Measurements from ENCODE around the gene PSPC1. TPM values are rescaled to one million over a fixed set of nuclear protein-coding genes. Genes with fewer than 3 reads are reported as not detected.
"Not testable (repeated sequence)": the region's sequence is repeated elsewhere in the genome, so short reads cannot be mapped to it uniquely, and the experiment has no call there.

Gene PSPC1
- total RNA-seq, 2 donors from 2014 or later: 54.2 to 77.9 TPM

GRCh38 chr13:19782049-19782726, 557 bp downstream of the PSPC1 start:
- Mint-ChIP-seq H3K4me1 (peaks cover 4% of the 10 kb centered on the region), H3K27ac (peak overlapping the region; percentile 95), H3K4me3 (peak overlapping the region; percentile 89), H3K36me3 (ENCODE audit: low read depth) (peaks cover 29% of the 10 kb centered on the region), H3K9me3 (no peaks in the 10 kb centered on the region), H3K27me3 (no peaks in the 10 kb centered on the region)
- ATAC-seq (replicated peaks): peak; percentile 53

GRCh38 chr13:19781526-19781925, 1.2 kb downstream of the PSPC1 start:
- H3K9me3 Mint-ChIP-seq: no peaks in the 10 kb centered on the region
- peak overlapping the region; percentile 95 for H3K27ac Mint-ChIP-seq
- peaks cover 3% of the 10 kb centered on the region for H3K4me1 Mint-ChIP-seq
- H3K36me3 Mint-ChIP-seq (ENCODE audit: low read depth): peaks cover 29% of the 10 kb centered on the region
- no peaks in the 10 kb centered on the region for H3K27me3 Mint-ChIP-seq
- H3K4me3 Mint-ChIP-seq: peak overlapping the region; percentile 89
- no peak for ATAC-seq (replicated peaks)

GRCh38 chr13:19780753-19781418, 1.9 kb downstream of the PSPC1 start:
- H3K4me1 Mint-ChIP-seq, H3K9me3 Mint-ChIP-seq, H3K27me3 Mint-ChIP-seq: not testable (repeated sequence)
- ATAC-seq (replicated peaks): peak; percentile 9
- peak overlapping the region; percentile 89 for H3K4me3 Mint-ChIP-seq
- H3K27ac Mint-ChIP-seq: peak overlapping the region; percentile 95
- peaks cover 35% of the 10 kb centered on the region for H3K36me3 Mint-ChIP-seq (ENCODE audit: low read depth)

GRCh38 chr13:19772306-19772705, 10.4 kb downstream of the PSPC1 start:
- no peaks in the 10 kb centered on the region for H3K27me3 Mint-ChIP-seq
- H3K9me3 Mint-ChIP-seq: no peaks in the 10 kb centered on the region
- peaks cover 6% of the 10 kb centered on the region for H3K4me1 Mint-ChIP-seq
- no peak for ATAC-seq (replicated peaks)
- H3K4me3 Mint-ChIP-seq: no peak overlapping the region
- peaks cover 87% of the 10 kb centered on the region for H3K36me3 Mint-ChIP-seq (ENCODE audit: low read depth)
- no peak overlapping the region for H3K27ac Mint-ChIP-seq

GRCh38 chr13:19769854-19770253, 12.9 kb downstream of the PSPC1 start:
- H3K36me3 Mint-ChIP-seq (ENCODE audit: low read depth): peaks cover 91% of the 10 kb centered on the region
- H3K9me3 Mint-ChIP-seq: no peaks in the 10 kb centered on the region
- H3K4me3 Mint-ChIP-seq: no peak overlapping the region
- no peaks in the 10 kb centered on the region for H3K27me3 Mint-ChIP-seq
- peaks cover 6% of the 10 kb centered on the region for H3K4me1 Mint-ChIP-seq
- ATAC-seq (replicated peaks): no peak
- no peak overlapping the region for H3K27ac Mint-ChIP-seq

- no peaks in the 10 kb centered on the region for H3K27me3 Mint-ChIP-seq
- H3K4me3 Mint-ChIP-seq: peak overlapping the region; percentile 32
- H3K9me3 Mint-ChIP-seq: no peaks in the 10 kb centered on the region
- no peak for ATAC-seq (replicated peaks)
- H3K4me1 Mint-ChIP-seq: peaks cover 5% of the 10 kb centered on the region
- no peak overlapping the region for H3K27ac Mint-ChIP-seq
- H3K36me3 Mint-ChIP-seq (ENCODE audit: low read depth): peaks cover 93% of the 10 kb centered on the region
These were observed 14.8 kb downstream of the PSPC1 start for GRCh38 chr13:19767966-19768365.

- Mint-ChIP-seq H3K4me1 (peaks cover 10% of the 10 kb centered on the region), H3K9me3 (no peaks in the 10 kb centered on the region), H3K27me3 (no peaks in the 10 kb centered on the region), H3K36me3 (ENCODE audit: low read depth) (peaks cover 93% of the 10 kb centered on the region), H3K4me3 (no peak overlapping the region), H3K27ac (peak overlapping the region; percentile 43)
- ATAC-seq (replicated peaks): peak; percentile 6
These were observed 16.2 kb downstream of the PSPC1 start for GRCh38 chr13:19766591-19766990.

GRCh38 chr13:19764237-19764636, 18.5 kb downstream of the PSPC1 start:
- Mint-ChIP-seq H3K9me3 (no peaks in the 10 kb centered on the region), H3K4me3 (no peak overlapping the region), H3K4me1 (peaks cover 16% of the 10 kb centered on the region), H3K36me3 (ENCODE audit: low read depth) (peaks cover 93% of the 10 kb centered on the region), H3K27me3 (no peaks in the 10 kb centered on the region), H3K27ac (no peak overlapping the region)
- peak; percentile 18 for ATAC-seq (replicated peaks)

GRCh38 chr13:19763618-19764017, 19.1 kb downstream of the PSPC1 start:
- no peak for ATAC-seq (replicated peaks)
- Mint-ChIP-seq H3K9me3 (no peaks in the 10 kb centered on the region), H3K36me3 (ENCODE audit: low read depth) (peaks cover 93% of the 10 kb centered on the region), H3K4me1 (peaks cover 16% of the 10 kb centered on the region), H3K27ac (peak overlapping the region; percentile 12), H3K27me3 (no peaks in the 10 kb centered on the region), H3K4me3 (peak overlapping the region; percentile 37)

GRCh38 chr13:19759669-19760068, 23.1 kb downstream of the PSPC1 start:
- ATAC-seq (replicated peaks): peak; percentile 71
- H3K27ac Mint-ChIP-seq: peak overlapping the region; percentile 17
- peaks cover 99% of the 10 kb centered on the region for H3K36me3 Mint-ChIP-seq (ENCODE audit: low read depth)
- H3K4me3 Mint-ChIP-seq: no peak overlapping the region
- peaks cover 16% of the 10 kb centered on the region for H3K4me1 Mint-ChIP-seq
- H3K9me3 Mint-ChIP-seq: no peaks in the 10 kb centered on the region
- no peaks in the 10 kb centered on the region for H3K27me3 Mint-ChIP-seq

GRCh38 chr13:19742643-19743042, 40.1 kb downstream of the PSPC1 start:
- no peaks in the 10 kb centered on the region for H3K9me3 Mint-ChIP-seq
- peaks cover 83% of the 10 kb centered on the region for H3K36me3 Mint-ChIP-seq (ENCODE audit: low read depth)
- H3K4me1 Mint-ChIP-seq: no peaks in the 10 kb centered on the region
- ATAC-seq (replicated peaks): no peak
- H3K27ac Mint-ChIP-seq: no peak overlapping the region
- H3K27me3 Mint-ChIP-seq: no peaks in the 10 kb centered on the region
- no peak overlapping the region for H3K4me3 Mint-ChIP-seq

GRCh38 chr13:19737844-19738557, 44.7 kb downstream of the PSPC1 start:
- no peaks in the 10 kb centered on the region for H3K9me3 Mint-ChIP-seq
- H3K27me3 Mint-ChIP-seq: no peaks in the 10 kb centered on the region
- no peak overlapping the region for H3K4me3 Mint-ChIP-seq
- ATAC-seq (replicated peaks): no peak
- H3K4me1 Mint-ChIP-seq: no peaks in the 10 kb centered on the region
- H3K27ac Mint-ChIP-seq: no peak overlapping the region
- H3K36me3 Mint-ChIP-seq (ENCODE audit: low read depth): peaks cover 95% of the 10 kb centered on the region

GRCh38 chr13:19726611-19727010, 56.1 kb downstream of the PSPC1 start:
- no peak overlapping the region for H3K27ac Mint-ChIP-seq
- H3K36me3 Mint-ChIP-seq (ENCODE audit: low read depth): peaks cover 95% of the 10 kb centered on the region
- ATAC-seq (replicated peaks): no peak
- no peaks in the 10 kb centered on the region for H3K27me3 Mint-ChIP-seq
- H3K4me1 Mint-ChIP-seq: peaks cover 14% of the 10 kb centered on the region
- no peak overlapping the region for H3K4me3 Mint-ChIP-seq
- no peaks in the 10 kb centered on the region for H3K9me3 Mint-ChIP-seq

GRCh38 chr13:19725320-19725719, 57.4 kb downstream of the PSPC1 start:
- Mint-ChIP-seq H3K4me3 (no peak overlapping the region), H3K27me3 (no peaks in the 10 kb centered on the region), H3K4me1 (peaks cover 13% of the 10 kb centered on the region), H3K9me3 (no peaks in the 10 kb centered on the region), H3K36me3 (ENCODE audit: low read depth) (peaks cover 94% of the 10 kb centered on the region), H3K27ac (no peak overlapping the region)
- ATAC-seq (replicated peaks): no peak

- Mint-ChIP-seq H3K27me3 (no peaks in the 10 kb centered on the region), H3K4me1 (no peaks in the 10 kb centered on the region), H3K27ac (no peak overlapping the region), H3K4me3 (no peak overlapping the region), H3K36me3 (ENCODE audit: low read depth) (peaks cover 77% of the 10 kb centered on the region), H3K9me3 (no peaks in the 10 kb centered on the region)
- ATAC-seq (replicated peaks): no peak
These were observed 62.7 kb downstream of the PSPC1 start for GRCh38 chr13:19720039-19720438.

Measured in activated T-helper 17 cell treated with anti-CD3 and anti-CD28 coated beads, Interleukin-2, amount 50 U/mL, for 72 hours (primary cell).